HT1080 (cell line): ENCODE measurements around the gene RREB1. TPM values are rescaled to one million over a fixed set of nuclear protein-coding genes. Genes with fewer than 3 reads are reported as not detected.

ENCODE experiments used
- DNase-seq: peaks from one replicate; pipeline ENCODE4 v3.0.0-alpha.2; 2015; ENCODE audit warnings: low read depth
- total RNA-seq: library from RNA; depleted of rRNA; stranded (reverse); fragments of >200 nt; shearing (Covaris generic); gene quantifications from 2 replicates; pipeline ENCODE4 v1.2.3, GENCODE V29; 2014

Gene RREB1
- total RNA-seq, 1 experiment from 2014 or later, result 11.9 TPM

GRCh38 chr6:7161253-7161623 lies 53.5 kb downstream of the RREB1 start:
- no peak for DNase-seq

- DNase-seq, result no peak
Observed at GRCh38 chr6:7161845-7162244, 54.1 kb downstream of the RREB1 start.

GRCh38 chr6:7163661-7164071 lies 55.9 kb downstream of the RREB1 start:
- DNase-seq, result no peak

- DNase-seq, result no peak
Observed at GRCh38 chr6:7164536-7165001, 56.8 kb downstream of the RREB1 start.

- no peak for DNase-seq
Observed at GRCh38 chr6:7165002-7165889, 57.5 kb downstream of the RREB1 start.

GRCh38 chr6:7165890-7166267 lies 58.1 kb downstream of the RREB1 start:
- DNase-seq, result peak; percentile 24

- DNase-seq, result peak; percentile 77
Observed at GRCh38 chr6:7166410-7167293, 58.9 kb downstream of the RREB1 start.

GRCh38 chr6:7169296-7169721 lies 61.5 kb downstream of the RREB1 start:
- no peak for DNase-seq

GRCh38 chr6:7170117-7170732 lies 62.5 kb downstream of the RREB1 start:
- DNase-seq, result no peak

GRCh38 chr6:7171119-7171518 lies 63.4 kb downstream of the RREB1 start:
- no peak for DNase-seq

GRCh38 chr6:7171733-7172132 lies 64.0 kb downstream of the RREB1 start:
- no peak for DNase-seq

- peak; percentile 67 for DNase-seq
Observed at GRCh38 chr6:7172649-7173048, 64.9 kb downstream of the RREB1 start.

- DNase-seq, result no peak
Observed at GRCh38 chr6:7173843-7174503, 66.2 kb downstream of the RREB1 start.

GRCh38 chr6:7175462-7175861 lies 67.7 kb downstream of the RREB1 start:
- DNase-seq, result no peak

- DNase-seq, result no peak
Observed at GRCh38 chr6:7176208-7176607, 68.4 kb downstream of the RREB1 start.

- DNase-seq, result no peak
Observed at GRCh38 chr6:7178280-7178679, 70.5 kb downstream of the RREB1 start.

GRCh38 chr6:7180751-7181150 lies 73.0 kb downstream of the RREB1 start:
- no peak for DNase-seq

GRCh38 chr6:7183707-7184106 lies 75.9 kb downstream of the RREB1 start:
- no peak for DNase-seq

GRCh38 chr6:7184502-7184901 lies 76.7 kb downstream of the RREB1 start:
- peak; percentile 16 for DNase-seq

- DNase-seq, result no peak
Observed at GRCh38 chr6:7185561-7185960, 77.8 kb downstream of the RREB1 start.

GRCh38 chr6:7188492-7188891 lies 80.7 kb downstream of the RREB1 start:
- no peak for DNase-seq
